ENCODE data around the gene ITGAL.

GRCh38 chr16:30490210-30490609, 17.7 kb downstream of the ITGAL start:
- no peak for TF ChIP-seq ARNTL (CRISPR knock-in tag; IDR thresholded peaks at IDR 0.05; ENCODE audit: borderline replicate concordance, low read depth)
- TF ChIP-seq CSDC2 (CRISPR knock-in tag; IDR thresholded peaks at IDR 0.05): no peak
- no peak for TF ChIP-seq PATZ1 (CRISPR knock-in tag; IDR thresholded peaks at IDR 0.05; ENCODE audit: borderline replicate concordance)
- no peak for TF ChIP-seq ZNF70 (CRISPR knock-in tag; IDR thresholded peaks at IDR 0.05)
- no peak for TF ChIP-seq OSR1 (CRISPR knock-in tag; IDR thresholded peaks at IDR 0.05)
- TF ChIP-seq ISL1 (CRISPR knock-in tag; IDR thresholded peaks at IDR 0.05): no peak
- no peak for TF ChIP-seq ZNF8 (CRISPR knock-in tag; IDR thresholded peaks at IDR 0.05)
- no peak for TF ChIP-seq RARB (CRISPR knock-in tag; IDR thresholded peaks at IDR 0.05)
- no peak for TF ChIP-seq POU6F1 (CRISPR knock-in tag; IDR thresholded peaks at IDR 0.05; ENCODE audit: borderline replicate concordance, low read depth)

All from SK-N-SH treated with all-trans-retinoic acid at 6 μM for 48 hours (cell line).